Spleen (tissue), 11 donors: ENCODE data around the gene CALN1. TPM values are rescaled to one million over a fixed set of nuclear protein-coding genes. Genes with fewer than 3 reads are reported as not detected.

ENCODE experiments used
- DNase-seq: peaks from one replicate; pipeline ENCODE4 v3.0.0-alpha.2; 2020
- H3K27ac ChIP-seq, 8 donors: fragments of 200-600 bp; sonication (generic) in 7 of 8; 1 replicate in 4 of 8; 2 replicates in 4 of 8; pipeline versions ENCODE4 v1.5.0 to v1.8.0; 2016 to 2021; ENCODE audit warnings: inconsistent platforms in 4 of 8, mild to moderate bottlenecking in 4 of 8, moderate library complexity in 1 of 8
- H3K27me3 ChIP-seq, 7 donors: fragments of 200-600 bp; sonication (generic) in 6 of 7; replicated peaks in 1 of 7; 1 replicate in 4 of 7; 2 replicates in 3 of 7; pipeline versions ENCODE4 v1.5.0 to v1.8.0; 2016 to 2021; ENCODE audit warnings: inconsistent platforms in 3 of 7, mild to moderate bottlenecking in 1 of 7
- H3K36me3 ChIP-seq, 6 donors: fragments of 200-600 bp; sonication (generic) in 5 of 6; 1 replicate in 4 of 6; 2 replicates in 2 of 6; pipeline versions ENCODE4 v1.5.0 to v1.8.0; 2016 to 2021; ENCODE audit warnings: inconsistent platforms in 2 of 6
- H3K4me1 ChIP-seq, 6 donors: fragments of 200-600 bp; sonication (generic) in 5 of 6; 1 replicate in 3 of 6; 2 replicates in 3 of 6; pipeline versions ENCODE4 v1.5.0 to v1.8.0; 2016 to 2021; ENCODE audit warnings: inconsistent platforms in 3 of 6
- H3K4me3 ChIP-seq, 8 donors: fragments of 200-600 bp; sonication (generic) in 7 of 8; 1 replicate in 4 of 8; 2 replicates in 4 of 8; pipeline versions ENCODE4 v1.5.0 to v1.8.0; 2016 to 2021; ENCODE audit warnings: inconsistent platforms in 4 of 8, mild to moderate bottlenecking in 4 of 8, moderate library complexity in 2 of 8
- H3K9me3 ChIP-seq, 8 donors: fragments of 200-600 bp; sonication (generic) in 7 of 8; 1 replicate in 4 of 8; 2 replicates in 4 of 8; pipeline versions ENCODE4 v1.5.0 to v1.8.0; 2016 to 2021; ENCODE audit warnings: inconsistent platforms in 4 of 8
- POLR2A ChIP-seq, 3 donors: fragments of 450-650 bp; IDR thresholded peaks; one replicate each; pipeline ENCODE4 v1.5.1; 2017; ENCODE audit warnings: antibody characterized with exemption in 3 of 3, mild to moderate bottlenecking in 1 of 3
- POLR2AphosphoS5 ChIP-seq, 3 donors: sonication (generic); formaldehyde crosslinking; IDR thresholded peaks; one replicate each; pipeline ENCODE4 v1.5.1; 2017; ENCODE audit warnings: antibody characterized with exemption in 3 of 3
- WGBS, 5 donors: extraction: QIAGEN DNeasy Blood & Tissue Kit in 3 of 5; methylation state at CpG; one replicate each; pipeline versions ENCODE4 v1.1.5 to v1.1.7; 2013 to 2018; 5-methylcytosine and 5-hydroxymethylcytosine counted together
- intact Hi-C: fragments of 100-400 bp; cut with DNase I; formaldehyde crosslinking; loops from one replicate; pipeline ENCODE4 v1.15.0; 2023; ENCODE audit warnings: low total_unique reads
- polyA plus RNA-seq, 3 donors: library from polyadenylated mRNA; stranded (reverse); fragments of 200-250 nt; gene quantifications; one replicate each; pipeline ENCODE4 v1.2.1, GENCODE V29; 2013
- total RNA-seq, 7 donors: library from RNA; depleted of rRNA in 3 of 7; stranded (reverse); fragments of >200 nt in 3 of 7; fragmentation: NEBNext Ultra II Directional in 4 of 7; extraction: Animal tissue kit (Norgen Biotek cat#: 25700) in 4 of 7; gene quantifications; one replicate each; pipeline versions ENCODE4 v1.1.0 to v1.2.1, GENCODE V29; 2016 to 2021
- TF ChIP-seq, protein P1 (sequence below), 11 experiments: fragments of 200-600 bp in 7 of 11; fragments of 450-650 bp in 4 of 11; sonication (generic) in 4 of 11; IDR thresholded peaks in 8 of 11; conservative IDR thresholded peaks in 3 of 11; 1 replicate in 7 of 11; 2 replicates in 4 of 11; pipeline versions ENCODE4 v1.4.0 to v1.8.0; 2016 to 2021; ENCODE audit warnings: antibody characterized with exemption in 11 of 11, inconsistent platforms in 4 of 11, mild to moderate bottlenecking in 1 of 11
- donor health status: healthy with polysubstance abuse.
- donor health status: DM: no; HTN: no; CAD: no; lungs with moderate emphysema.
- donor health status: DM: no; HTN: no; CAD: no.
- donor health status: Bipolar disorder and iron deficiency.
- donor health status: healthy.
- donor health status: DM: no; HTN: no; CAD: no.
- donor health status: DM: yes; HTN: yes; CAD: no.

The CALN1 gene
- total and polyA plus RNA-seq, 10 donors = under 0.01 to 0.19 (median 0.03) TPM; not detected in 7

DNA sequence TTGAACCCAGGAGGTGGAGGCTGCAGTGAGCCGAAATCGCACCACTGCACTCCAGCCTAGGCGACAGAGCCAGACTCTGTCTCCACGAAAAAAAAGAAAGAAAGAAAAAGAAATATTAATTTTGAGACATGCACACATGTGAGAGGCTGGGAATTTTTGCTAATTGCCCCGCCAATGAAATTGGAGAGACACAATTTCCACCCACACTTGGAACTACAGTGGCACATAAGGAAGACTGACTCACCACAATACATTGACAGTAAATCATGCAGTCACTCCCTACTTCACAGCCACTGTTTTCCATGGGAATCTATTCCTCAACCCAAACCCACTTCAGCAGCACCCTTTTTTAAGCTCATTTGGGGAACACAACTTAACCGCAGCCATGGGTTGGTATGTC is 139.7 kb downstream of the CALN1 start:
- H3K4me3 ChIP-seq = no peak overlapping the region
- DNase-seq = no peak
- 90 to 95% (median 93%) methylated on average over 6 of the region's 6 CpGs for WGBS, 5 donors
- peaks cover 0 to 61% (median 37%) of the 10 kb centered on the region in 8 donors for H3K9me3 ChIP-seq
- TF ChIP-seq, protein P1, sequence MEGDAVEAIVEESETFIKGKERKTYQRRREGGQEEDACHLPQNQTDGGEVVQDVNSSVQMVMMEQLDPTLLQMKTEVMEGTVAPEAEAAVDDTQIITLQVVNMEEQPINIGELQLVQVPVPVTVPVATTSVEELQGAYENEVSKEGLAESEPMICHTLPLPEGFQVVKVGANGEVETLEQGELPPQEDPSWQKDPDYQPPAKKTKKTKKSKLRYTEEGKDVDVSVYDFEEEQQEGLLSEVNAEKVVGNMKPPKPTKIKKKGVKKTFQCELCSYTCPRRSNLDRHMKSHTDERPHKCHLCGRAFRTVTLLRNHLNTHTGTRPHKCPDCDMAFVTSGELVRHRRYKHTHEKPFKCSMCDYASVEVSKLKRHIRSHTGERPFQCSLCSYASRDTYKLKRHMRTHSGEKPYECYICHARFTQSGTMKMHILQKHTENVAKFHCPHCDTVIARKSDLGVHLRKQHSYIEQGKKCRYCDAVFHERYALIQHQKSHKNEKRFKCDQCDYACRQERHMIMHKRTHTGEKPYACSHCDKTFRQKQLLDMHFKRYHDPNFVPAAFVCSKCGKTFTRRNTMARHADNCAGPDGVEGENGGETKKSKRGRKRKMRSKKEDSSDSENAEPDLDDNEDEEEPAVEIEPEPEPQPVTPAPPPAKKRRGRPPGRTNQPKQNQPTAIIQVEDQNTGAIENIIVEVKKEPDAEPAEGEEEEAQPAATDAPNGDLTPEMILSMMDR (IDR thresholded peaks at IDR 0.05 in 8 of 11, conservative IDR thresholded peaks at IDR 0.05 in 3 of 11) = no peak
- no peak for TF ChIP-seq POLR2A (IDR thresholded peaks at IDR 0.05)
- no peak for TF ChIP-seq POLR2AphosphoS5 (IDR thresholded peaks at IDR 0.05)
- intact Hi-C loops = no loop called here
- H3K27ac ChIP-seq = no peak overlapping the region
- H3K36me3 ChIP-seq = no peaks in the 10 kb centered on the region
- H3K4me1 ChIP-seq = no peaks in the 10 kb centered on the region
- H3K27me3 ChIP-seq = no peaks in the 10 kb centered on the region

DNA sequence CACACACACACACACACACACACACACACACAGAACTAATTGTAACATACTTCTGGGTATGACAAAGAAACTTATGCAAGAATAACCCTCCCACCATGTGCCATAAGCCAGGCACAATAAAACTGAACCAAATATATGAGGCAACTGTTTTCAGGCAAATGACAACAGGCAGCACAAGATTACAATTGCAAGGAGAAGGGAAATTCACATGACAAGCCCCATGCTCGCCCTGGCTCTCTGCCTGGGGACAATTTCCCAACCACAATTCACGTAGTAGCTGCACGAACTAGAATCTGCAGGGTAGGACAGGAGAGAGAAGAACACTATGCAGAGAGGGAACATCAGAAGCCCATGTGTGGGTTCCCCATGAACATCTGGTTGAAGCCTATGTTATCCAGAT is 143.3 kb downstream of the CALN1 start:
- DNase-seq = no peak
- TF ChIP-seq POLR2AphosphoS5 (IDR thresholded peaks at IDR 0.05) = no peak
- TF ChIP-seq POLR2A (IDR thresholded peaks at IDR 0.05) = no peak
- TF ChIP-seq, protein P1 (IDR thresholded peaks at IDR 0.05 in 8 of 11, conservative IDR thresholded peaks at IDR 0.05 in 3 of 11) = no peak
- no peaks in the 10 kb centered on the region for H3K4me1 ChIP-seq
- H3K9me3 ChIP-seq = peaks cover 0 to 39% (median 19%) of the 10 kb centered on the region in 8 donors
- no peak overlapping the region for H3K27ac ChIP-seq
- WGBS, 5 donors = 26 to 68% (median 54%) methylated on average over 3 of the region's 3 CpGs
- intact Hi-C loops = no loop called here
- H3K4me3 ChIP-seq = no peak overlapping the region
- H3K27me3 ChIP-seq = no peaks in the 10 kb centered on the region
- H3K36me3 ChIP-seq = no peaks in the 10 kb centered on the region

GRCh38 chr7:72268090-72268489 is 144.0 kb downstream of the CALN1 start:
- Histone ChIP-seq H3K27ac (no peak overlapping the region), H3K36me3 (no peaks in the 10 kb centered on the region), H3K9me3 (peaks cover 0 to 39% (median 19%) of the 10 kb centered on the region in 8 donors), H3K27me3 (no peaks in the 10 kb centered on the region), H3K4me3 (no peak overlapping the region), H3K4me1 (no peaks in the 10 kb centered on the region)
- DNase-seq = no peak
- TF ChIP-seq, protein P1 (IDR thresholded peaks at IDR 0.05 in 8 of 11, conservative IDR thresholded peaks at IDR 0.05 in 3 of 11) = no peak
- TF ChIP-seq POLR2A (IDR thresholded peaks at IDR 0.05) = no peak
- TF ChIP-seq POLR2AphosphoS5 (IDR thresholded peaks at IDR 0.05) = no peak
- intact Hi-C loops = no loop called here
- 65 to 87% (median 72%) methylated on average over 2 of the region's 2 CpGs for WGBS, 5 donors

DNA sequence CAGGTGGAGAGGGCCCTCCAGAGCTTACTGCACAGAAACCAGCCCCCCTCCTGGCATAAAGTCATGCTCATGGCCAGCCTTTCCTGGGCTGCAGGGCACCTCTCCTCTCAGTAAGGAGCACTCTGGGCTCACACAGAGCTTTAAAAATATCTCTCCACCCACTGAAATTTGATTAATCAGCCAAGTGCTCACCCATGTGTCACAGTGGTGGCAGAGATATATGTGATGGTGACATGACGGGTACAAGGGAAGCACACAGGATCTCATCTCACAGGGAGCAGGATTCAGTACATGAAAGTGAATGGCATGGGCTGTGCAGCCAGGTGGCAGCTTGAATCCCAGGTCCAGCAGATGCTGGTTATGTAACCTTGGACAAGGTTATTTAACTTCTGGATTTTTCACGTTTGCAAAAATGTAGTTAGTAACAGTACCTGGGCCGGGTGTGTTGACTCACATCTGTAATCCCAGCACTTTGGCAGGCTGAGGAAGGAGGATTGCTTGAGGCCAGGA is 144.8 kb downstream of the CALN1 start:
- no peaks in the 10 kb centered on the region for H3K36me3 ChIP-seq
- no peak overlapping the region for H3K4me3 ChIP-seq
- TF ChIP-seq, protein P1 (IDR thresholded peaks at IDR 0.05 in 8 of 11, conservative IDR thresholded peaks at IDR 0.05 in 3 of 11) = no peak
- TF ChIP-seq POLR2A (IDR thresholded peaks at IDR 0.05) (no peak), POLR2AphosphoS5 (IDR thresholded peaks at IDR 0.05) (no peak)
- no peak for DNase-seq
- no peaks in the 10 kb centered on the region for H3K4me1 ChIP-seq
- WGBS, 5 donors = 72 to 89% (median 78%) methylated on average over 3 of the region's 3 CpGs
- H3K27me3 ChIP-seq = no peaks in the 10 kb centered on the region
- H3K27ac ChIP-seq = no peak overlapping the region
- intact Hi-C loops = no loop called here
- H3K9me3 ChIP-seq = peaks cover 0 to 31% (median 19%) of the 10 kb centered on the region in 8 donors
